Nephron progenitor cell (in vitro differentiated cells): ENCODE data around the gene CYP26B1.

ENCODE experiments used
- DNase-seq: peaks from one replicate; pipeline ENCODE4 v3.0.0; 2021
- H3K27ac Mint-ChIP-seq: 2 replicates; pipeline ENCODE4 v1.8.0; 2021; ENCODE audit warnings: mild to moderate bottlenecking, moderate library complexity, mixed read lengths
- H3K27me3 Mint-ChIP-seq: 2 replicates; pipeline ENCODE4 v1.8.0; 2021; ENCODE audit warnings: mild to moderate bottlenecking, low read depth, mixed read lengths; ENCODE audit not compliant: poor library complexity
- H3K36me3 Mint-ChIP-seq: 2 replicates; pipeline ENCODE4 v1.8.0; 2021; ENCODE audit warnings: low read depth, mixed read lengths
- H3K4me1 Mint-ChIP-seq: 2 replicates; pipeline ENCODE4 v1.8.0; 2021; ENCODE audit warnings: mixed read lengths
- H3K4me3 Mint-ChIP-seq: 2 replicates; pipeline ENCODE4 v1.8.0; 2021; ENCODE audit warnings: mild to moderate bottlenecking, moderate library complexity, mixed read lengths
- H3K9me3 Mint-ChIP-seq: 2 replicates; pipeline ENCODE4 v1.8.0; 2021; ENCODE audit warnings: mild to moderate bottlenecking, moderate library complexity, mixed read lengths
- CTCF ChIP-seq: fragments of 200-600 bp; sonication (generic); IDR thresholded peaks from 2 replicates; pipeline ENCODE4 v1.5.0; 2021; ENCODE audit warnings: antibody characterized with exemption

Gene CYP26B1

DNA sequence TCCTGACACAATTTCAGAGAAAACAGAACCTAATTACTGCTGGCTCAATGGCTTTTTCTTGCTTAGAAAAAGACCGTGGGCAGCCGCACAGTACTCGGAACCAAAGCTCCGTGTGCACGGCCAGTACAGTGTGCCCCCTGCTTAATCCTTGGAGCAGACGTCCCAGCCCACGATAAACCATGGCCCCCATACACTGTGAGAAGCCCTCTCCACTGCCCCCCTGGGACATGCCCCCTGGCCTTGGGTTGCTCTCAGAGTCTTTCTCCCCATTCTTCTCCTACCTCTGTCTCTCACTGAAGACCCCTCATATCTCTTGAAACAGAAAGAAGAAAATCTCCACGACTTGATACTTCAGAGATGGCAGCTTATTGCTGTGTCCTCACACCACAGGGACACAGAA is 44.0 kb downstream of the CYP26B1 start:
- H3K9me3 Mint-ChIP-seq, result no peaks in the 10 kb centered on the region
- no peaks in the 10 kb centered on the region for H3K36me3 Mint-ChIP-seq
- peaks cover 8% of the 10 kb centered on the region for H3K4me1 Mint-ChIP-seq
- no peak for DNase-seq
- no peak overlapping the region for H3K27ac Mint-ChIP-seq
- no peak for TF ChIP-seq CTCF
- peaks cover 26% of the 10 kb centered on the region for H3K27me3 Mint-ChIP-seq
- no peak overlapping the region for H3K4me3 Mint-ChIP-seq

- peaks cover 27% of the 10 kb centered on the region for H3K27me3 Mint-ChIP-seq
- no peak for TF ChIP-seq CTCF
- peaks cover 8% of the 10 kb centered on the region for H3K4me1 Mint-ChIP-seq
- no peak for DNase-seq
- H3K9me3 Mint-ChIP-seq, result no peaks in the 10 kb centered on the region
- H3K4me3 Mint-ChIP-seq, result no peak overlapping the region
- H3K27ac Mint-ChIP-seq, result peak overlapping the region; percentile 29
- no peaks in the 10 kb centered on the region for H3K36me3 Mint-ChIP-seq
Observed at GRCh38 chr2:72103161-72103560, 44.5 kb downstream of the CYP26B1 start.

GRCh38 chr2:72098935-72099334 is 48.7 kb downstream of the CYP26B1 start:
- Mint-ChIP-seq H3K27ac (no peak overlapping the region), H3K27me3 (peaks cover 20% of the 10 kb centered on the region), H3K4me1 (peaks cover 8% of the 10 kb centered on the region), H3K36me3 (no peaks in the 10 kb centered on the region), H3K9me3 (no peaks in the 10 kb centered on the region), H3K4me3 (no peak overlapping the region)
- no peak for DNase-seq
- no peak for TF ChIP-seq CTCF

DNA sequence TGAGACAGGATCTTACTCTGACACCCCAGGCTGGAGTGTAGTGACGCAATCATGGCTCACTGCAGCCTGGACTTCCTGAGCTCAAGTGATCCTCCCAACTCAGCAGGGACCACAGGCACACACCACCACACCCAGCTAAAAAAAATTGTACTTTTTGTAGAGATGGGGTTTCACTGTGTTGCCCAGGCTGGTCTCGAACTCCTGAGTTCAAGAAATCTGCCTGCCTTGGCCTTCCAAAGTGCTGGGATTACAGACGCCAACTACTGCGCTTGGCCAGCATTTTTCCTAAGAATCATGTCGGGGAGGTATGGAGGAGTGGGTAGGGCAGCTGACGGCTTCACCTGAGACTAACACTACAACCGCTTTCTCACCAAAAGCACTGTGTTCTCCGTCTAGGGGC is 50.4 kb downstream of the CYP26B1 start:
- Mint-ChIP-seq H3K9me3 (no peaks in the 10 kb centered on the region), H3K27ac (no peak overlapping the region), H3K36me3 (no peaks in the 10 kb centered on the region), H3K4me1 (no peaks in the 10 kb centered on the region), H3K27me3 (peaks cover 26% of the 10 kb centered on the region), H3K4me3 (no peak overlapping the region)
- TF ChIP-seq CTCF, result no peak
- DNase-seq, result no peak

DNA sequence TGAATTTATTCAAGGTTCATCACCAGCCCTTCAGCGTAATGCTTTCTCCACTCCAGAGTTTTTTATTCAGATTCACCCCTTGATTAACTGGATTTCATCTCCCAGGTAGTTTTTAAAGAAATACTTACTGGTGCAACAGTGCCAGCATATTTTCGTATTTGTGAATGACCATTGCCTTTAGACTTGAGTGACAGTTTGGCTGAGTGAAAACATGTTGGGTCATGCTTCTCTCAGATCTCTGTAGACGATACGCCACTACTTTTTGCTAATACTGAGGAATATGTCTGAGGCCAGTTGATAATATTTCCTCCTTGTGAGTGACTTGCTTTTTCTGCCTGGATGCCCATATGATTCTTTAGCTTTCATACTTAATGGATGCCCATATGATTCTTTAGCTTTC is 51.5 kb downstream of the CYP26B1 start:
- TF ChIP-seq CTCF, result no peak
- Mint-ChIP-seq H3K9me3 (no peaks in the 10 kb centered on the region), H3K27me3 (peaks cover 28% of the 10 kb centered on the region), H3K4me1 (no peaks in the 10 kb centered on the region), H3K27ac (no peak overlapping the region), H3K36me3 (no peaks in the 10 kb centered on the region), H3K4me3 (no peak overlapping the region)
- DNase-seq, result no peak

DNA sequence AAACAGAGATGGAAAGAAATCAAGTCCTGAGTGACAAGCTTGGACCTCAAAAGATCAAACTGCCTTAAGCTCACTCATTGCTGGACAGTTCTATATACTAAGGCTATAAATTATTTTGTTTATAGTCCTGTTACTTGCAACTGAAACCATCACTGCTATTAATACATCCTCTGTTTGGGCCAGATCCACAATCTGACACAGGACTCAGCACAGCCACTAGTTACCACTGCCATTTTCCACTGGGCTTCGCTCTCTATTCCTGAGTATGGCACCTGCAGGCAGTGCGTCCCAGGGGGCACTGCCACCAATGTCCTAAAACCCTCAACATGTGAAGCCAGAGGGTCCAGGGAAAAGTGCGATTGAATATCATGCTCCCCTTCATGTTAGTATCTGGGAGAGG is 52.3 kb downstream of the CYP26B1 start:
- Mint-ChIP-seq H3K27me3 (peaks cover 30% of the 10 kb centered on the region), H3K4me3 (no peak overlapping the region)

More for the DNA sequence above, 52.3 kb downstream of the CYP26B1 start:
- Mint-ChIP-seq H3K36me3 (no peaks in the 10 kb centered on the region), H3K9me3 (peaks cover 2% of the 10 kb centered on the region), H3K27ac (no peak overlapping the region), H3K4me1 (no peaks in the 10 kb centered on the region)
- TF ChIP-seq CTCF, result no peak
- no peak for DNase-seq
